GM19328 (cell line): Measurements from ENCODE around the gene GIMAP7.

Experiments used
- ATAC-seq: cut with Tn5 transposase; IDR thresholded peaks from one replicate; pipeline ENCODE4 v1.9.1; 2021; ENCODE audit warnings: mild to moderate bottlenecking, moderate library complexity; ENCODE audit not compliant: unreplicated experiment

Gene GIMAP7

DNA sequence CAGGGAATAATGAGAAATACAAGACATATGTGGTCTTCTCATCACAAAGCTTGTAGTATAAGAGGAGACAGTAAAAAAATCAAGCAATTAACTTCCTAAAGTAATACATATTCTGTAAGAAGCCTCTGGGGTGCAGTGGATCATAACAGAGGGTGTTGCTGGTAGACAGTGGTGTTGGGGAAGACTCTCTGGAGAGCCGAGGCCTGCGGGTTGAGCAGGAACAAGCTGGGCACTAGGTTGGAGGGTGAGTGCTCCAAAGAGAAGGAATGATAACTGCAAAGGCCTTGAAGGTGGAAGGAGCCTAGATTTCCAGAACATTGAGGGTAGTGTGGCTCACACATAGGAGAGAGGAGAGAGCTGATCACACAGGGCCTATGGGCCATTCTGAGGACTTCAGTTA, 54.0 kb downstream of the GIMAP7 start:
- ATAC-seq, result no peak

DNA sequence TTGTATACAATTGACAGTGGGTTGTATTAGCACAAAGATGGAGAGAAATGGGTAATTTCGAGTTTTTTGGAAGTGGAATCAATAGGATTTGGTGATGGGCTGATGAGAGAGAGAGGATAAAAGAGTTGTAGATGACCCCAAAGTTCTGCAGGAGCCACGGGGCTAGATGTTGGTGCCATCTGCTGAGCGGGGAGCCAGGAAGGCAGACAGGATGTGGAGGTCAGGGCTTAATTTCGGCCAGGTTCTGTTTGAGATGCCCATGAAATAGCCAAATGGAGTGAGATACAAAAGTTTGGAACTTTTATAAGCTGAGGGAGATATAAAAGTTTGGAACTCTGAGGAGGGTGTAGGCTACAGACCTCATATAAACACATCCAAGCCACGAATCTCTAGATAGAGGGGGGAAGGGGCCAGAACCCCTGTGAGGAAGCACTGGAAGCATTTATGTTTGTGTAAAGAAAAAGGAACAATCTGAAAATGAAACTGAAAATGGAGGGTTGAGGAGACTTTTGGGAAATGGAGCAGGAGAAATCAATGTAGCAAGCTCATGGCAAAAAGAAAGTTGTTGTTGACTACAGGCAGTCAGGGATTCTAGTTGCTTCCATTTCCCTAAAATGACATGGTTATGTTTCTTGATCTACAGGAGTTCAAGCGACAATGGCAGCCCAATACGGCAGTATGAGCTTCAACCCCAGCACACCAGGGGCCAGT, 54.7 kb downstream of the GIMAP7 start:
- no peak for ATAC-seq
